Forelimb muscle (tissue), 1 donor: ENCODE data around the gene PDZD2. TPM values are rescaled to one million over a fixed set of nuclear protein-coding genes. Genes with fewer than 3 reads are reported as not detected.
"Not testable (repeated sequence)": the region's sequence is repeated elsewhere in the genome, so short reads cannot be mapped to it uniquely, and the experiment has no call there.

Experiments used
- DNase-seq: peaks from one replicate; pipeline ENCODE4 v3.0.0-alpha.2; 2013; ENCODE audit warnings: low read depth
- polyA plus RNA-seq: library from polyadenylated mRNA; unstranded; fragments of 120-200 nt; gene quantifications from one replicate; pipeline ENCODE4 v1.2.1, GENCODE V29; 2013; ENCODE audit not compliant: insufficient read length

PDZD2 gene
- polyA plus RNA-seq, 1 donor = 6.1 TPM

- not testable (repeated sequence) for DNase-seq
Observed at GRCh38 chr5:32040181-32040695, 401.3 kb downstream of the PDZD2 start.

GRCh38 chr5:32042551-32042961 is 403.6 kb downstream of the PDZD2 start:
- DNase-seq = no peak

- no peak for DNase-seq
Observed at GRCh38 chr5:32043105-32043504, 404.2 kb downstream of the PDZD2 start.

GRCh38 chr5:32044434-32044833 is 405.5 kb downstream of the PDZD2 start:
- no peak for DNase-seq

GRCh38 chr5:32044939-32045338 is 406.0 kb downstream of the PDZD2 start:
- DNase-seq = no peak

GRCh38 chr5:32047056-32047455 is 408.1 kb downstream of the PDZD2 start:
- no peak for DNase-seq

GRCh38 chr5:32051796-32052195 is 412.9 kb downstream of the PDZD2 start:
- DNase-seq = no peak

- no peak for DNase-seq
Observed at GRCh38 chr5:32055891-32056866, 417.2 kb downstream of the PDZD2 start.

GRCh38 chr5:32057187-32058096 is 418.5 kb downstream of the PDZD2 start:
- DNase-seq = no peak

GRCh38 chr5:32058101-32058500 is 419.2 kb downstream of the PDZD2 start:
- no peak for DNase-seq

- DNase-seq = no peak
Observed at GRCh38 chr5:32058997-32059396, 420.1 kb downstream of the PDZD2 start.

GRCh38 chr5:32059761-32060530 is 421.0 kb downstream of the PDZD2 start:
- DNase-seq = no peak

- DNase-seq = no peak
Observed at GRCh38 chr5:32061236-32061635, 422.3 kb downstream of the PDZD2 start.

- no peak for DNase-seq
Observed at GRCh38 chr5:32066448-32066847, 427.5 kb downstream of the PDZD2 start.

GRCh38 chr5:32067774-32068470 is 429.0 kb downstream of the PDZD2 start:
- DNase-seq = no peak

- no peak for DNase-seq
Observed at GRCh38 chr5:32068561-32068960, 429.6 kb downstream of the PDZD2 start.

- DNase-seq = no peak
Observed at GRCh38 chr5:32069396-32069795, 430.5 kb downstream of the PDZD2 start.

GRCh38 chr5:32071351-32071944 is 432.5 kb downstream of the PDZD2 start:
- DNase-seq = no peak

- no peak for DNase-seq
Observed at GRCh38 chr5:32072054-32072453, 433.1 kb downstream of the PDZD2 start.

- DNase-seq = no peak
Observed at GRCh38 chr5:32074401-32074800, 435.5 kb downstream of the PDZD2 start.
